HepG2 (cell line): ENCODE data around the gene DSTN. TPM values are rescaled to one million over a fixed set of nuclear protein-coding genes. Genes with fewer than 3 reads are reported as not detected.

ENCODE experiments used
- ATAC-seq: fragments of 200-7000 bp; cut with Tn5 transposase; 3 replicates; pipeline ENCODE4 v1.9.1; 2020; ENCODE audit warnings: mild to moderate bottlenecking, moderate library complexity
- BruUV-seq: library from RNA; stranded (reverse); fragments of 400-500 nt; replicated peaks from 2 replicates; lab custom pipeline; 2021; lab: Mats Ljungman, UMichigan
- CTCF ChIA-PET: fragments of 300-600 bp; formaldehyde crosslinking; extraction: SDS; loops from one replicate; lab custom pipeline; 2021; ENCODE audit warnings: low total read pairs, inconsistent platforms, low intra/inter-chr PET ratio; lab: Yijun Ruan, JAX
- POLR2A ChIA-PET: fragments of 350-600 bp; sonication (Branson Sonifier 250); formaldehyde crosslinking; loops from one replicate; lab custom pipeline; 2020; ENCODE audit warnings: antibody characterized with exemption, inconsistent platforms; lab: Yijun Ruan, JAX
- DNase-seq: peaks from one replicate; pipeline ENCODE4 v3.0.0-alpha.2; 2015; ENCODE audit warnings: low spot score
- FAIRE-seq: peaks from 3 replicates; lab custom pipeline; 2011; peaks lifted over from hg19 to GRCh38; lab: Jason Lieb, UNC
- H2AFZ ChIP-seq: one replicate; pipeline ENCODE4 v1.6.1; 2011; ENCODE audit warnings: low read length, inconsistent platforms
- H3K27ac ChIP-seq: fragments of 300-600 bp; 3 replicates; pipeline ENCODE4 v1.8.0; 2011; ENCODE audit warnings: mixed run types, mild to moderate bottlenecking, mixed read lengths, low read length, inconsistent platforms; ENCODE audit not compliant: insufficient read depth; ENCODE audit errors: extremely low read length
- H3K27me3 ChIP-seq, 2 experiments: fragments of 200-600 bp in 1 of 2; 2 replicates in 1 of 2; 3 replicates in 1 of 2; pipeline versions ENCODE4 v1.6.0 to v1.8.0; 2011; ENCODE audit warnings: low read length in 2 of 2, mild to moderate bottlenecking in 2 of 2, moderate library complexity in 2 of 2, inconsistent platforms in 1 of 2; ENCODE audit not compliant: insufficient read depth in 2 of 2, control insufficient read depth in 1 of 2
- H3K36me3 ChIP-seq, 2 experiments: fragments of 200-600 bp in 1 of 2; replicated peaks in 1 of 2; 2 replicates in 1 of 2; 3 replicates in 1 of 2; pipeline versions ENCODE4 v1.5.1 to v1.8.0; 2011; ENCODE audit warnings: low read length in 2 of 2, inconsistent platforms in 1 of 2; ENCODE audit not compliant: insufficient read depth in 2 of 2, control insufficient read depth in 1 of 2
- H3K4me1 ChIP-seq: 2 replicates; pipeline ENCODE4 v1.5.1; 2012; ENCODE audit warnings: low read length, inconsistent platforms; ENCODE audit not compliant: insufficient read depth
- H3K4me2 ChIP-seq: 2 replicates; pipeline ENCODE4 v1.6.0; 2011; ENCODE audit warnings: low read depth, low read length, inconsistent platforms
- H3K4me3 ChIP-seq, 3 experiments: fragments of 200-600 bp in 1 of 3; sonication (generic), shearing (Covaris generic) in 1 of 3; replicated peaks in 1 of 3; 2 replicates each; pipeline ENCODE4 v1.5.1; 2011 to 2016; ENCODE audit warnings: low read length in 3 of 3, inconsistent platforms in 2 of 3, low read depth in 2 of 3, mild to moderate bottlenecking in 2 of 3, control low read depth in 1 of 3, mixed read lengths in 1 of 3; ENCODE audit not compliant: insufficient read depth in 1 of 3
- H3K79me2 ChIP-seq: one replicate; pipeline ENCODE4 v1.6.1; 2011; ENCODE audit warnings: low read length, inconsistent platforms; ENCODE audit not compliant: insufficient read depth
- H3K9ac ChIP-seq: 2 replicates; pipeline ENCODE4 v1.6.0; 2011; ENCODE audit warnings: mild to moderate bottlenecking, low read depth, low read length, inconsistent platforms; ENCODE audit not compliant: insufficient read depth
- H3K9me3 ChIP-seq: 2 replicates; pipeline ENCODE4 v1.5.1; 2012; ENCODE audit warnings: mild to moderate bottlenecking, low read length
- H4K20me1 ChIP-seq: 2 replicates; pipeline ENCODE4 v1.6.0; 2011; ENCODE audit warnings: inconsistent platforms, mild to moderate bottlenecking, low read length, moderate library complexity; ENCODE audit not compliant: insufficient read depth
- AKAP8 ChIP-seq: sonication (generic); formaldehyde crosslinking; IDR thresholded peaks from 2 replicates; pipeline ENCODE4 v1.5.1; 2020; ENCODE audit warnings: mild to moderate bottlenecking, missing genetic modification reagents
- ATF4 ChIP-seq, 2 experiments: fragments of 450-650 bp in 1 of 2; sonication (generic) in 1 of 2; formaldehyde crosslinking; IDR thresholded peaks; 2 replicates each; pipeline versions ENCODE4 v1.5.0 to v1.8.0; 2020 to 2022; ENCODE audit warnings: mild to moderate bottlenecking in 1 of 2, missing genetic modification reagents in 1 of 2
- FLYWCH1 ChIP-seq: sonication (generic); formaldehyde crosslinking; IDR thresholded peaks from 2 replicates; pipeline ENCODE4 v1.8.1; 2023; ENCODE audit warnings: mild to moderate bottlenecking, missing genetic modification reagents
- FOXO4 ChIP-seq: sonication (generic); formaldehyde crosslinking; conservative IDR thresholded peaks from 2 replicates; pipeline ENCODE4 v1.8.1; 2023; ENCODE audit warnings: missing genetic modification reagents
- ISL2 ChIP-seq: sonication (generic); formaldehyde crosslinking; IDR thresholded peaks from 2 replicates; pipeline ENCODE4 v1.5.0; 2020; ENCODE audit warnings: missing genetic modification reagents
- RBM22 ChIP-seq: fragments of 200-400 bp; formaldehyde crosslinking; optimal IDR thresholded peaks from 2 replicates; pipeline ENCODE3; 2017; ENCODE audit warnings: mild to moderate bottlenecking, low read length, moderate library complexity
- SP5 ChIP-seq: IDR thresholded peaks from 2 replicates; pipeline ENCODE4 v1.6.1; 2016; ENCODE audit warnings: low read depth, borderline replicate concordance
- SSRP1 ChIP-seq: IDR thresholded peaks from 2 replicates; pipeline ENCODE4 v1.6.1; 2016; ENCODE audit warnings: control low read depth
- ZNF430 ChIP-seq: sonication (generic); formaldehyde crosslinking; IDR thresholded peaks from 2 replicates; pipeline ENCODE4 v1.9.0; 2021; ENCODE audit warnings: mild to moderate bottlenecking, missing genetic modification reagents
- ZNF766 ChIP-seq: sonication (generic); formaldehyde crosslinking; IDR thresholded peaks from 2 replicates; pipeline ENCODE4 v1.5.0; 2020; ENCODE audit warnings: missing genetic modification reagents, borderline replicate concordance
- WGBS: methylation state at CpG from one replicate; pipeline ENCODE4 v1.1.6; 2017; ENCODE audit warnings: low lambda C conversion rate; 5-methylcytosine and 5-hydroxymethylcytosine counted together
- in situ Hi-C: cut with HindIII; loops from 2 replicates; pipeline ENCODE4 v1.10.0; 2017; ENCODE audit warnings: low pct_unique_long_range_greater_than_20kb; ENCODE audit not compliant: extremely low pct_ligation_motif_present
- intact Hi-C: fragments of 100-400 bp; cut with micrococcal nuclease; formaldehyde crosslinking; loops from one replicate; pipeline ENCODE4 v1.10.0; 2022; ENCODE audit not compliant: unreplicated experiment
- polyA plus RNA-seq, 8 experiments: library from polyadenylated mRNA; depleted of rRNA in 3 of 8; stranded (reverse) in 7 of 8; unstranded in 1 of 8; fragments of >200 nt; fragmentation: Illumina TruSeq in 4 of 8; extraction: Trizol in 4 of 8; gene quantifications; 2 replicates each; pipeline versions ENCODE4 v1.2.1 to v1.2.3, GENCODE V29; 2011 to 2016; ENCODE audit warnings: low read depth in 4 of 8, missing spikeins in 1 of 8, mixed read lengths in 1 of 8; ENCODE audit not compliant: insufficient read depth in 1 of 8
- total RNA-seq, 5 experiments: library from RNA; depleted of rRNA; stranded (reverse); fragments of >200 nt; fragmentation: Illumina TruSeq; extraction: Trizol; gene quantifications; 2 replicates each; pipeline ENCODE4 v1.2.3, GENCODE V29; 2016; ENCODE audit warnings: low read depth in 1 of 5
- TF ChIP-seq, protein P1 (sequence below): sonication (generic); formaldehyde crosslinking; IDR thresholded peaks from 2 replicates; pipeline ENCODE4 v1.5.0; 2020; ENCODE audit warnings: missing genetic modification reagents, mild to moderate bottlenecking, borderline replicate concordance

The DSTN gene
- total and polyA plus RNA-seq, 2 of the 13 experiments (the other 11 are each of a cell fraction or from before 2014, with no cell fraction given), result 27.6 to 106 TPM

GRCh38 chr20:17624070-17624469 is 54.2 kb downstream of the DSTN start:
- no peak for ATAC-seq

More at GRCh38 chr20:17624070-17624469, 54.2 kb downstream of the DSTN start:
- no peak for DNase-seq
- FAIRE-seq, result no peak
- Histone ChIP-seq H3K4me3 (no peak overlapping the region), H3K79me2 (no peaks in the 10 kb centered on the region), H3K4me1 (no peaks in the 10 kb centered on the region), H3K9ac (no peak overlapping the region), H3K27ac (no peak overlapping the region), H4K20me1 (peaks cover 22% of the 10 kb centered on the region; the same call in 1 of the 2 replicates), H3K9me3 (no peaks in the 10 kb centered on the region), H3K4me2 (no peak overlapping the region), H3K27me3 (no peaks in the 10 kb centered on the region), H2AFZ (no peak overlapping the region), H3K36me3 (peaks cover 96 to 98% of the 10 kb centered on the region in 2 experiments)
- intact Hi-C loops (no loop called here), in situ Hi-C loops (no loop called here)
- no TSS peak for BruUV-seq
- WGBS, result 96% methylated on average over 12 of the region's 12 CpGs
- POLR2A ChIA-PET, result no interaction called here
- TF ChIP-seq SP5 (CRISPR knock-in tag), result no peak
- TF ChIP-seq, protein P1, sequence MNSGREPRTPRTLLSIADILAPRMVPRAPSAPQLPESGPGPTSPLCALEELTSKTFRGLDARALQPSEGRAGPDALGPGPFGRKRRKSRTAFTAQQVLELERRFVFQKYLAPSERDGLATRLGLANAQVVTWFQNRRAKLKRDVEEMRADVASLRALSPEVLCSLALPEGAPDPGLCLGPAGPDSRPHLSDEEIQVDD (CRISPR knock-in tag), result 0 out of 2 replicates have a peak, but pooled peaks have one; percentile 1
- TF ChIP-seq SSRP1 (CRISPR knock-in tag), result peak; percentile 50; the same call in 1 of the 2 replicates
- 0 out of 2 replicates have a peak, but pooled peaks have one; percentile 6 for TF ChIP-seq FOXO4 (CRISPR knock-in tag)
- TF ChIP-seq ZNF430 (CRISPR knock-in tag), result no peak
- no peak for TF ChIP-seq FLYWCH1 (CRISPR knock-in tag)
- no peak for TF ChIP-seq ATF4 (CRISPR knock-in tag; IDR thresholded peaks at IDR 0.05)
- TF ChIP-seq RBM22, result peak; percentile 1
- TF ChIP-seq ZNF766, result no peak
- no peak for TF ChIP-seq ISL2 (CRISPR knock-in tag)
- TF ChIP-seq AKAP8 (CRISPR knock-in tag), result 0 out of 2 replicates have a peak, but pooled peaks have one; percentile 6
- CTCF ChIA-PET, result no interaction called here
